Measurements from ENCODE around the gene FSHR.

Gene FSHR

GRCh38 chr2:49111006-49111405 lies 43.3 kb downstream of the FSHR start:
- DNase-seq, result no peak

GRCh38 chr2:49110571-49110970 lies 43.7 kb downstream of the FSHR start:
- no peak for DNase-seq

GRCh38 chr2:49108851-49109250 lies 45.5 kb downstream of the FSHR start:
- DNase-seq, result no peak

- DNase-seq, result no peak
Measured at GRCh38 chr2:49108436-49108835, 45.9 kb downstream of the FSHR start.

GRCh38 chr2:49105506-49105905 lies 48.8 kb downstream of the FSHR start:
- no peak for DNase-seq

GRCh38 chr2:49102146-49102545 lies 52.2 kb downstream of the FSHR start:
- no peak for DNase-seq

GRCh38 chr2:49080681-49081080 lies 73.6 kb downstream of the FSHR start:
- DNase-seq, result no peak

GRCh38 chr2:49070716-49071115 lies 83.6 kb downstream of the FSHR start:
- no peak for DNase-seq

GRCh38 chr2:49069829-49070228 lies 84.5 kb downstream of the FSHR start:
- no peak for DNase-seq

GRCh38 chr2:49068613-49069012 lies 85.7 kb downstream of the FSHR start:
- DNase-seq, result no peak

- no peak for DNase-seq
Measured at GRCh38 chr2:49067971-49068370, 86.3 kb downstream of the FSHR start.

GRCh38 chr2:49053156-49053555 lies 101.2 kb downstream of the FSHR start:
- no peak for DNase-seq

- no peak for DNase-seq
Measured at GRCh38 chr2:49050265-49050664, 104.0 kb downstream of the FSHR start.

GRCh38 chr2:49049161-49049560 lies 105.2 kb downstream of the FSHR start:
- no peak for DNase-seq

GRCh38 chr2:49045083-49045482 lies 109.2 kb downstream of the FSHR start:
- no peak for DNase-seq

- DNase-seq, result peak; percentile 43
Measured at GRCh38 chr2:49044350-49045079, 109.8 kb downstream of the FSHR start.

- DNase-seq, result no peak
Measured at GRCh38 chr2:49043405-49043982, 110.8 kb downstream of the FSHR start.

GRCh38 chr2:49042488-49042887 lies 111.8 kb downstream of the FSHR start:
- no peak for DNase-seq

GRCh38 chr2:49041061-49041460 lies 113.3 kb downstream of the FSHR start:
- no peak for DNase-seq

GRCh38 chr2:49037197-49037596 lies 117.1 kb downstream of the FSHR start:
- DNase-seq, result no peak

- no peak for DNase-seq
Measured at GRCh38 chr2:49035481-49035880, 118.8 kb downstream of the FSHR start.

- no peak for DNase-seq
Measured at GRCh38 chr2:49033394-49034185, 120.7 kb downstream of the FSHR start.

GRCh38 chr2:49032936-49033335 lies 121.4 kb downstream of the FSHR start:
- no peak for DNase-seq

- DNase-seq, result no peak
Measured at GRCh38 chr2:49032126-49032525, 122.2 kb downstream of the FSHR start.
